ENCODE results near the gene ARHGAP11A.

The ARHGAP11A gene

DNA sequence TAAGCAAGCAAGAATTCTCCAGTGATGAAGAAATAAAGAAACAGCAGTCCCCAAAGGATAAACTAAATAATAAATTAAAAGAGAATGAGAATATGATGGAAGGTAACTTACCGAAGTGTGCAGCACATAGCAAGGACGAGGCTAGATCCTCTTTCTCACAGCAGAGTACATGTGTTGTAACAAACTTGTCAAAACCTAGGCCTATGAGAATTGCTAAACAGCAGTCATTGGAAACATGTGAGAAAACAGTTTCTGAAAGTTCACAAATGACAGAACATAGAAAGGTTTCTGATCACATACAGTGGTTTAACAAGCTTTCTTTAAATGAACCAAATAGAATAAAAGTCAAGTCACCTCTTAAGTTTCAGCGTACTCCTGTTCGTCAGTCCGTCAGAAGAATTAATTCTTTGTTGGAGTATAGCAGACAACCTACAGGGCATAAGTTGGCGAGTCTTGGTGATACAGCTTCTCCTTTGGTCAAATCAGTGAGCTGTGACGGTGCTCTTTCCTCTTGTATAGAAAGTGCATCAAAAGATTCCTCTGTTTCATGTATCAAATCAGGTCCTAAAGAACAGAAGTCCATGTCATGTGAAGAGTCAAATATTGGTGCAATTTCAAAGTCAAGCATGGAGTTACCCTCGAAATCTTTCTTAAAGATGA is 21.7 kb downstream of the ARHGAP11A start:
- no peak overlapping the region for H3K27ac ChIP-seq
- no peak for TF ChIP-seq POLR2AphosphoS5 (IDR thresholded peaks at IDR 0.05; ENCODE audit: borderline replicate concordance, low read depth, low read length)
- no peak for TF ChIP-seq EZH2 (IDR thresholded peaks at IDR 0.05)
- TF ChIP-seq FOXP2 (optimal IDR thresholded peaks at IDR 0.05; ENCODE audit: control extremely low read depth, extremely low read length, insufficient read depth): no peak
- no peaks in the 10 kb centered on the region for H3K9me3 ChIP-seq (ENCODE audit: low read depth, low read length)
- no peak overlapping the region for H3K4me3 ChIP-seq
- DNase-seq (ENCODE audit: low read depth, low spot score): no peak
- H3K9ac ChIP-seq (ENCODE audit: insufficient read length): no peak overlapping the region
- H3K36me3 ChIP-seq (ENCODE audit: insufficient read depth, low read length): peaks cover 73% of the 10 kb centered on the region

DNA sequence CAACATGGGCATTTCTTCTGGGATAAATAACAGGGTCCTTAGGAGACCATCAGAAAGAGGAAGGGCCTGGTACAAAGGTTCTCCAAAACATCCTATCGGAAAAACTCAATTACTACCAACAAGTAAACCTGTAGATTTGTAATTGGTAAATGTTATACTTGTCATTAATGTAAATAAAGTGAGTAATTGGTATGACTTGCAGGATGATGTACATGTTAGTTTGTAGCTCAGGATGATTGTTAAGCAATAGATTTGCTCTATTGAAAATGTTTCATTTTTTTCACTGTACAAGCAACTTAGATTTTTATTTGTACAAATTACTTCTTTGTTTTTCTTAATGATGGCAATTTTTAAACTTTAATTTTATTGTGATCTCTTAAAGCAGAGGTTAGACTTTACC is 22.4 kb downstream of the ARHGAP11A start:
- peaks cover 71% of the 10 kb centered on the region for H3K36me3 ChIP-seq (ENCODE audit: insufficient read depth, low read length)
- H3K9ac ChIP-seq (ENCODE audit: insufficient read length): no peak overlapping the region
- no peak overlapping the region for H3K27ac ChIP-seq
- no peak overlapping the region for H3K4me3 ChIP-seq
- TF ChIP-seq POLR2AphosphoS5 (IDR thresholded peaks at IDR 0.05; ENCODE audit: borderline replicate concordance, low read depth, low read length) (no peak), FOXP2 (optimal IDR thresholded peaks at IDR 0.05; ENCODE audit: control extremely low read depth, extremely low read length, insufficient read depth) (no peak), EZH2 (IDR thresholded peaks at IDR 0.05) (no peak)
- no peak for DNase-seq (ENCODE audit: low read depth, low spot score)
- H3K9me3 ChIP-seq (ENCODE audit: low read depth, low read length): no peaks in the 10 kb centered on the region

DNA sequence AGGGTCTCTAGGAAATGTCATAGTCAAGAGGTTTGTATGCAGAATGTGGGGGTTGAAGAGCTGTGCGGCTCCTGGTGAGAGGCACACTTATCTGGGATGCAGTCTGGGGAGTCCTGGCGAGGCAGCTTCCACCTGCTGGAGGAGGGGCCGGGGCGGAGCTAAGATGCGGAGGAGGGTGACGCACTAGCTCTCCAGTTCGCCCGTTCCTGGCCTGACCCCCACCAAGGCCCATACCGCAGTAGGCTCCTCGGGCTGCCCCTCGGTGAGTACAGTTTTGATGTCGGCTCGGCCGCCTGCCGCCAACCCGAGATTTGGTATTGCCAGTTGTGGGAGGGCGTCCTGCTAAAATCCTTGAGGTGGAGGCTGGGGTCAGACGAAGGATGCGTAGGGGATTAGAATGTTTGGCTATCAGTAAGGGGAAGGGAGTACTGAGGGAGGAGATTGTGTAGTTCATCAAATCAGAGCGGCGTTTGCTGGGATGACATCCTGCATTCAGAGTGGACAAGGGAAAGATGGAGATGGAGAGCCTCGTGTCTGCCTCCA is 26.3 kb downstream of the ARHGAP11A start, which contains the start of gene SCG5:
SCG5 (plus strand) TSS at position 194 of the 543 bp plus-strand sequence. CDS start 1,883 bp downstream, outside the sequence.
- Histone ChIP-seq H3K27ac (no peak within 1 kb of the TSS), H3K9me3 (ENCODE audit: low read depth, low read length) (no peaks in the 10 kb centered on the region), H3K9ac (ENCODE audit: insufficient read length) (no peak within 1 kb of the TSS), H3K4me3 (no peak within 1 kb of the TSS), H3K36me3 (ENCODE audit: insufficient read depth, low read length) (peaks cover 32% of the 10 kb centered on the region)
- TF ChIP-seq EZH2 (IDR thresholded peaks at IDR 0.05): no peak
- no peak for TF ChIP-seq FOXP2 (optimal IDR thresholded peaks at IDR 0.05; ENCODE audit: control extremely low read depth, extremely low read length, insufficient read depth)
- no peak for TF ChIP-seq POLR2AphosphoS5 (IDR thresholded peaks at IDR 0.05; ENCODE audit: borderline replicate concordance, low read depth, low read length)
- DNase-seq (ENCODE audit: low read depth, low spot score): no peak

DNA sequence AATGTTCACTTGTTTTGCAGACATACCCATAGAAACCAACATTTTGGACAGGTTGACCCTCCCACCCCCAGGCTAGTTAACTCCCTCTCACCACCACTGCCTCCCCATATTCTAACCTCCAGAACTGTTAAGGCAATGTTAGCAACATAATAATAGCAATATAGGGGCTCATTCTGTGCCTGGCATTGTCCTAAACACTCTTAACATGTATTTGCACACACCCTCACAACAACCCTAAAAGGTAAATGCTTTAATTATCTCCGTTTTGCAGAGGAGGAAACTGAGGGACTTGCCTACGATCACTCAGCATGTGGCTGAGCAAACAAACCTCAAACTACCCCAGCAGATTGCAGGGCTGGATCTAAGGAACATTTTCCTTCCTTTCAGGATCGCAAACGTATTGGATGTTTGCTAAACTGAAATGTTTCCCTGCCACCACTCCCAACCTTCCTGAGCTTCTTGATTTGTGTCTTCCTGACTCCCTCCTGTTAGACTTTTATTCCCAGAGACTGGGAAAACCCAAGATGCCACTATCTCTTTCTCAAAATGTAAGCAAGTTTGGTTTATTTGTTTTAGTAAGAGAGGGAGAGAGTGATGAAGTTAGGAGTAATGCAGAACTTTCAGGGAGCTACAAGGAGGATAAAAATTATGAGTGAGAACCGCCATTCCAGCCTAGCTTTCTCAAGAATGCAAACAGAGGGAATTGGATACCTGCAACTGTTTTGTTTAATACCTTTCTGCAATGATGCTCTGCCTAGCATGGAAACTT is 27.5 kb downstream of the ARHGAP11A start:
- Histone ChIP-seq H3K4me3 (no peak overlapping the region), H3K27ac (no peak overlapping the region), H3K9me3 (ENCODE audit: low read depth, low read length) (no peaks in the 10 kb centered on the region), H3K36me3 (ENCODE audit: insufficient read depth, low read length) (peaks cover 20% of the 10 kb centered on the region), H3K9ac (ENCODE audit: insufficient read length) (no peak overlapping the region)
- DNase-seq (ENCODE audit: low read depth, low spot score): no peak
- TF ChIP-seq FOXP2 (optimal IDR thresholded peaks at IDR 0.05; ENCODE audit: control extremely low read depth, extremely low read length, insufficient read depth) (no peak), EZH2 (IDR thresholded peaks at IDR 0.05) (no peak), POLR2AphosphoS5 (IDR thresholded peaks at IDR 0.05; ENCODE audit: borderline replicate concordance, low read depth, low read length) (no peak)

DNA sequence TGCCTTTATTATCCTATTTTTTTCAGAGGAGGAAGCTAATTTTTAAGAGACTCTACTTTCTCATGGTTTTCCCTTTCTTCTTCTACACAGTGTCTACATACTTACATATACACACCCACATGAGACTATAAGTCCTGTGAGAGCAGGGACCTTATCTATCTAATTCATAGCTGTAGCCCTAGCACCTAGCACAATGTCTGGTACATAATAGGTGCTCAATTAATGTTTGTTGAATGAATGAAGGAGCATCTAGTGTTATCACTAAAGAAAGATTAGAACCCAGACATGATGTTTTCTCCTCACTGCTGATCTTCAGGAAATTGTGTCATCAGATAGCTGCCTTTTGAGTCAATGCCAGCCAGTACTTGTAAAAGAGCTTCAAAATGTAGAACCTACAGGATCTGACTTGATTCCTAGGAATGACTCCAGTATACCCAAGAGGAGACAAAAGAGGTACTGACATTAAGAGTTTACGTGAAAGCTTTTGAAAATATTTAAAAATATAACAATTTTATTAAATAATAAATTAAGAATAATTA is 28.7 kb downstream of the ARHGAP11A start:
- no peak overlapping the region for H3K27ac ChIP-seq
- no peak for TF ChIP-seq FOXP2 (optimal IDR thresholded peaks at IDR 0.05; ENCODE audit: control extremely low read depth, extremely low read length, insufficient read depth)
- no peak for TF ChIP-seq POLR2AphosphoS5 (IDR thresholded peaks at IDR 0.05; ENCODE audit: borderline replicate concordance, low read depth, low read length)
- TF ChIP-seq EZH2 (IDR thresholded peaks at IDR 0.05): no peak
- H3K9me3 ChIP-seq (ENCODE audit: low read depth, low read length): no peaks in the 10 kb centered on the region
- no peak overlapping the region for H3K9ac ChIP-seq (ENCODE audit: insufficient read length)
- H3K36me3 ChIP-seq (ENCODE audit: insufficient read depth, low read length): peaks cover 11% of the 10 kb centered on the region
- no peak for DNase-seq (ENCODE audit: low read depth, low spot score)
- no peak overlapping the region for H3K4me3 ChIP-seq

DNA sequence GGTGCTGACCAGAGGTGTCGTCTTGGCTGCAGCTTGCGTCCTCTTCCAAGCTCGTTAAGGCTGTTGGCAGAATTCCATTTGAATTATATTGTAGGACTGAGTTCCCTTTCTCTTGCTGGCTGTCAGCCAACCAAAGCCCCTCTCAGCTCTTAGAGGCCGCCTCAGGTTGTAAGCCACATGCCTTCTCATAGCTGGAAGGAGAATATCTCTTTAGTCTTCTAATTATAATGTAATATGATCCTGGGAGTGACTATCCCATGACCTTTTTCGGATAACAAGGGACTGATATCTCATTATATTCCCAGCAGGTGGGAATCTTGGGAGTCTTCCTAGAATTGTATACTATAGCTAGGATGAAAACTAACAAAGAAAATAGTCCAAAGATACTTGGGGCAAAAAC is 31.0 kb downstream of the ARHGAP11A start:
- no peak for DNase-seq (ENCODE audit: low read depth, low spot score)
- H3K36me3 ChIP-seq (ENCODE audit: insufficient read depth, low read length): no peaks in the 10 kb centered on the region
- no peak overlapping the region for H3K27ac ChIP-seq
- no peak overlapping the region for H3K4me3 ChIP-seq
- no peak for TF ChIP-seq FOXP2 (optimal IDR thresholded peaks at IDR 0.05; ENCODE audit: control extremely low read depth, extremely low read length, insufficient read depth)
- TF ChIP-seq EZH2 (IDR thresholded peaks at IDR 0.05): no peak
- no peak for TF ChIP-seq POLR2AphosphoS5 (IDR thresholded peaks at IDR 0.05; ENCODE audit: borderline replicate concordance, low read depth, low read length)
- H3K9ac ChIP-seq (ENCODE audit: insufficient read length): no peak overlapping the region
- no peaks in the 10 kb centered on the region for H3K9me3 ChIP-seq (ENCODE audit: low read depth, low read length)

DNA sequence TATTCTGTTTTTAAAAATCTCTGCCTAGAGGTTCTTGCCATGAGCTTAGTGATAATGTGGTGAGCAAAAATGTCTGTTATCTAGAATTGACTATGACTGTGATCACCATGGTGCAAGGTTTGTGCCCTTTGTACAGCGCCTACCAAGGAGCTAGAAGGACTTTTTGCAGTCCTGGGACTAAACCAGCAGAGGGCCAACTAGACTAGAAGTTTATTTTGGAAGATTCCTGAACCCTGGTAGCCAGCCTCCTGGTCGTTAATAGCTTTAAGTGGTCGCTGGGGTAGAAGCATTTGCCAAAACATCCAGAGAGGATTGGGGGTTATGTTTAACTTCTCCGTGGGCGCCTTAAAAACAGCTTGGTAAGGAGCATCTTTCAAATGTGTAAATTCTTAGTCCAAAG is 34.0 kb downstream of the ARHGAP11A start:
- DNase-seq (ENCODE audit: low read depth, low spot score): no peak
- TF ChIP-seq FOXP2 (optimal IDR thresholded peaks at IDR 0.05; ENCODE audit: control extremely low read depth, extremely low read length, insufficient read depth): no peak
- no peak for TF ChIP-seq EZH2 (IDR thresholded peaks at IDR 0.05)
- TF ChIP-seq POLR2AphosphoS5 (IDR thresholded peaks at IDR 0.05; ENCODE audit: borderline replicate concordance, low read depth, low read length): no peak

DNA sequence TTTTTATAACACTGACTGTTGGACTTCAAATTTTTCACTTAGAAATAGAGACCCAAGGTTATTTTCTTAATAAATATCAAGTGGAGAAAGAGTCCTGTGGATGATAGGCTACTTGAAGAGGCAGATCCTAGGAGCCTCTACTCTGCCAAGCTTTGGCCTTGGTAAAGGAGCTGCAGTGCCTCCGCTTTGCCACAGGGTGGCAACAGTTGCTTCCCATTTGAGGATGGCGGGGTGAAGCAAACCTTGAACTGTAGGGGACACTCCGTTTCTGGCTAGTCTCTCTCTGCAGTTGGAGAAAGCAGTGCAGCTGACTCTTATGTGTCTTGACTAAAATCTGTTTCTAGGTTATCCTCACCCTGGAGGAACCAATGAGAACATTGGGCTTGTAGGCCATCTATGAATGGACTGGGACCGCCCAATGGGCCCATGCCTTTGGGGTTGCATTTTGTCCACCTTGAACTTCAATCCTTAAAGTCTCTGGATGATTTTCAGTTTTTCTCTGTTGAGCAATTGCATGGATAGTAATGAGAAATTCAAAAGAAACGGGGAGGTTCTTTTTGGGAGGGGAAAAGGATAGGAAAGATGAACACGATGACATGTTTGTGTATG is 36.0 kb downstream of the ARHGAP11A start:
- no peak overlapping the region for H3K27ac ChIP-seq

More for the DNA sequence above, 34.0 kb downstream of the ARHGAP11A start:
- no peak overlapping the region for H3K27ac ChIP-seq
- no peak overlapping the region for H3K4me3 ChIP-seq
- no peak overlapping the region for H3K9ac ChIP-seq (ENCODE audit: insufficient read length)
- peaks cover under 1% of the 10 kb centered on the region; the same call in 1 of the 2 replicates for H3K36me3 ChIP-seq (ENCODE audit: insufficient read depth, low read length)
- H3K9me3 ChIP-seq (ENCODE audit: low read depth, low read length): no peaks in the 10 kb centered on the region

More for the DNA sequence above, 36.0 kb downstream of the ARHGAP11A start:
- no peaks in the 10 kb centered on the region for H3K9me3 ChIP-seq (ENCODE audit: low read depth, low read length)
- H3K9ac ChIP-seq (ENCODE audit: insufficient read length): no peak overlapping the region
- H3K36me3 ChIP-seq (ENCODE audit: insufficient read depth, low read length): peaks cover 4% of the 10 kb centered on the region; the same call in 1 of the 2 replicates
- no peak for TF ChIP-seq POLR2AphosphoS5 (IDR thresholded peaks at IDR 0.05; ENCODE audit: borderline replicate concordance, low read depth, low read length)
- TF ChIP-seq FOXP2 (optimal IDR thresholded peaks at IDR 0.05; ENCODE audit: control extremely low read depth, extremely low read length, insufficient read depth): no peak
- no peak for TF ChIP-seq EZH2 (IDR thresholded peaks at IDR 0.05)
- DNase-seq (ENCODE audit: low read depth, low spot score): no peak
- no peak overlapping the region for H3K4me3 ChIP-seq
